H9 (cell line): ENCODE measurements around the gene FAM174B. TPM values are rescaled to one million over a fixed set of nuclear protein-coding genes. Genes with fewer than 3 reads are reported as not detected.

ENCODE experiments used
- DNase-seq: peaks from one replicate; pipeline ENCODE4 v3.0.0-alpha.2; 2017
- H2AFZ ChIP-seq: one replicate; pipeline ENCODE4 v1.6.1; 2013; ENCODE audit warnings: mild to moderate bottlenecking, low read length, control low read depth, moderate library complexity
- H2AK5ac ChIP-seq: 2 replicates; pipeline ENCODE4 v1.6.1; 2013; ENCODE audit warnings: low read length, control low read depth, mixed read lengths; ENCODE audit not compliant: insufficient read length
- H2BK120ac ChIP-seq: one replicate; pipeline ENCODE4 v1.6.1; 2013; ENCODE audit warnings: low read depth, mild to moderate bottlenecking, low read length, control low read depth, inconsistent platforms; ENCODE audit not compliant: poor library complexity, severe bottlenecking
- H2BK12ac ChIP-seq: 2 replicates; pipeline ENCODE4 v1.6.1; 2013; ENCODE audit warnings: low read length, control low read depth, mixed read lengths, low read depth; ENCODE audit not compliant: insufficient read length
- H2BK15ac ChIP-seq: 2 replicates; pipeline ENCODE4 v1.6.1; 2013; ENCODE audit warnings: low read depth, low read length, control low read depth
- H2BK20ac ChIP-seq: one replicate; pipeline ENCODE4 v1.6.1; 2013; ENCODE audit warnings: low read depth, mild to moderate bottlenecking, low read length, control low read depth, inconsistent platforms; ENCODE audit not compliant: poor library complexity, severe bottlenecking
- H2BK5ac ChIP-seq: 2 replicates; pipeline ENCODE4 v1.6.1; 2013; ENCODE audit warnings: low read length, control low read depth, mixed read lengths; ENCODE audit not compliant: insufficient read length
- H3K14ac ChIP-seq: 2 replicates; pipeline ENCODE4 v1.6.1; 2013; ENCODE audit warnings: low read length, control low read depth; ENCODE audit not compliant: insufficient read depth
- H3K18ac ChIP-seq: 2 replicates; pipeline ENCODE4 v1.6.1; 2013; ENCODE audit warnings: low read depth, mild to moderate bottlenecking, mixed read lengths, low read length, control low read depth; ENCODE audit not compliant: insufficient read length
- H3K23ac ChIP-seq: 2 replicates; pipeline ENCODE4 v1.6.1; 2013; ENCODE audit warnings: low read length, control low read depth, mixed read lengths, low read depth; ENCODE audit not compliant: insufficient read length
- H3K23me2 ChIP-seq: 2 replicates; pipeline ENCODE4 v1.6.1; 2013; ENCODE audit warnings: low read depth, mild to moderate bottlenecking, mixed read lengths, low read length, control low read depth; ENCODE audit not compliant: insufficient read length, poor library complexity, severe bottlenecking
- H3K27ac ChIP-seq: 2 replicates; pipeline ENCODE4 v1.5.1; 2013; ENCODE audit warnings: low read length, control low read depth, mixed read lengths, low read depth; ENCODE audit not compliant: insufficient read length
- H3K27me3 ChIP-seq: 2 replicates; pipeline ENCODE4 v1.6.1; 2013; ENCODE audit warnings: low read length, control low read depth, inconsistent platforms; ENCODE audit not compliant: insufficient read depth
- H3K4ac ChIP-seq: 2 replicates; pipeline ENCODE4 v1.6.1; 2013; ENCODE audit warnings: low read depth, mild to moderate bottlenecking, control low read depth, inconsistent platforms, low read length, moderate library complexity
- H3K4me1 ChIP-seq: 2 replicates; pipeline ENCODE4 v1.6.1; 2013; ENCODE audit warnings: low read length, control low read depth, inconsistent platforms; ENCODE audit not compliant: insufficient read depth
- H3K4me2 ChIP-seq: 2 replicates; pipeline ENCODE4 v1.6.1; 2013; ENCODE audit warnings: low read length, control low read depth, mixed read lengths; ENCODE audit not compliant: insufficient read length, insufficient read depth
- H3K56ac ChIP-seq: 2 replicates; pipeline ENCODE4 v1.6.1; 2013; ENCODE audit warnings: low read depth, mild to moderate bottlenecking, mixed read lengths, low read length, control low read depth; ENCODE audit not compliant: insufficient read length
- H3K79me1 ChIP-seq: 2 replicates; pipeline ENCODE4 v1.6.1; 2013; ENCODE audit warnings: low read depth, mild to moderate bottlenecking, moderate library complexity, low read length, control low read depth, inconsistent platforms; ENCODE audit not compliant: insufficient read depth, poor library complexity, severe bottlenecking
- H3K79me2 ChIP-seq: 2 replicates; pipeline ENCODE4 v1.6.1; 2013; ENCODE audit warnings: low read length, control low read depth, inconsistent platforms; ENCODE audit not compliant: insufficient read depth
- H3K9ac ChIP-seq: 2 replicates; pipeline ENCODE4 v1.6.1; 2013; ENCODE audit warnings: low read length, control low read depth, mixed read lengths; ENCODE audit not compliant: insufficient read length; ENCODE audit errors: extremely low read depth
- H3K9me3 ChIP-seq: one replicate; pipeline ENCODE4 v1.6.1; 2013; ENCODE audit warnings: low read depth, low read length, inconsistent platforms; ENCODE audit not compliant: control insufficient read depth
- H3T11ph ChIP-seq: one replicate; pipeline ENCODE4 v1.6.1; 2013; ENCODE audit warnings: mild to moderate bottlenecking, low read length, control low read depth, inconsistent platforms
- H4K20me1 ChIP-seq: one replicate; pipeline ENCODE4 v1.6.1; 2013; ENCODE audit not compliant: control insufficient read depth, insufficient read length, insufficient read depth
- H4K5ac ChIP-seq: 2 replicates; pipeline ENCODE4 v1.6.1; 2013; ENCODE audit warnings: low read depth, mild to moderate bottlenecking, mixed read lengths, low read length, control low read depth; ENCODE audit not compliant: insufficient read length
- H4K8ac ChIP-seq: replicated peaks from 2 replicates; pipeline ENCODE4 v1.6.1; 2013; ENCODE audit warnings: low read length, control low read depth, mixed read lengths, low read depth; ENCODE audit not compliant: insufficient read length
- H4K91ac ChIP-seq: 2 replicates; pipeline ENCODE4 v1.6.1; 2013; ENCODE audit warnings: low read depth, mild to moderate bottlenecking, moderate library complexity, mixed read lengths, low read length, control low read depth; ENCODE audit not compliant: insufficient read length
- H3K27ac Mint-ChIP-seq, 3 experiments: 2 replicates in 2 of 3; 3 replicates in 1 of 3; pipeline ENCODE4 v1.8.0; 2020 to 2021; ENCODE audit warnings: mixed read lengths in 3 of 3, mild to moderate bottlenecking in 1 of 3, moderate library complexity in 1 of 3
- H3K27me3 Mint-ChIP-seq: 2 replicates; pipeline ENCODE4 v1.8.0; 2021; ENCODE audit warnings: low read depth, mild to moderate bottlenecking, moderate library complexity, mixed read lengths
- H3K36me3 Mint-ChIP-seq, 3 experiments: 2 replicates in 2 of 3; 3 replicates in 1 of 3; pipeline ENCODE4 v1.8.0; 2020 to 2021; ENCODE audit warnings: low read depth in 3 of 3, mixed read lengths in 3 of 3; ENCODE audit not compliant: insufficient read depth in 1 of 3
- H3K4me1 Mint-ChIP-seq, 2 experiments: 2 replicates each; pipeline ENCODE4 v1.8.0; 2020; ENCODE audit warnings: mixed read lengths in 2 of 2
- H3K4me3 Mint-ChIP-seq, 2 experiments: 2 replicates in 1 of 2; 3 replicates in 1 of 2; pipeline ENCODE4 v1.8.0; 2020 to 2021; ENCODE audit warnings: mild to moderate bottlenecking in 2 of 2, mixed read lengths in 2 of 2, moderate library complexity in 1 of 2
- H3K9me3 Mint-ChIP-seq, 2 experiments: 2 replicates in 1 of 2; 3 replicates in 1 of 2; pipeline ENCODE4 v1.8.0; 2020; ENCODE audit warnings: mild to moderate bottlenecking in 2 of 2, mixed read lengths in 2 of 2, moderate library complexity in 1 of 2
- CTCF ChIP-seq: fragments of 200-600 bp; sonication (generic); conservative IDR thresholded peaks from 3 replicates; pipeline ENCODE4 v1.8.0; 2021; ENCODE audit warnings: antibody characterized with exemption, mild to moderate bottlenecking
- WGBS: extraction: QIAGEN DNeasy Blood & Tissue Kit; methylation state at CpG from one replicate; pipeline ENCODE4 v1.1.7; 2013; ENCODE audit warnings: missing lambda C conversion rate, low lambda C conversion rate, mixed read lengths; ENCODE audit not compliant: insufficient read length; ENCODE audit errors: extremely low coverage; 5-methylcytosine and 5-hydroxymethylcytosine counted together
- total RNA-seq: library from RNA; stranded (reverse); gene quantifications from 2 replicates; pipeline ENCODE4 v1.2.1, GENCODE V29; 2021

The FAM174B gene
- total RNA-seq, 1 experiment from 2014 or later: 38.0 TPM

DNA sequence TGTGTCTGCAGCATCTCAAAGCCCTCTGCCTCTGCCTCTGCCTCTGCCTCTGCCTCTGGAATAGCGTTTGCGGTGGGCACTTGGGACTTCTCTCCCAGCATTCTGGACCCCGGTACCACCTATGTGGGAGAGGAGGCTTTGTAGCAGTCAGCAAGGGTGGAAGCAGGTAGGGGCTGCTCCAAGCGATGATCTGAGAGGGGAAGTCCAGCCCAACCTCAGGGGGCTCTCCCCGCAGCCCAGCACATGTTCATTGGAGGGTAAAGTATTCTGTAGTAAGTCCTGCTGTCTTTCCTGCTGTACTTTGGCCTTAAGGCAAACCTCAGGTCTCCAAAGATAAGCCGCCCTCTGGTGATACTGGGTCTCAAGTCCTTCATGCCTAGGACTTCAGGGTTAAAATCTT lies 68.6 kb downstream of the FAM174B start:
- H3K4me1 ChIP-seq: no peaks in the 10 kb centered on the region
- H3K36me3 Mint-ChIP-seq: peaks cover 0 to 18% (median 1%) of the 10 kb centered on the region in 3 experiments; a peak in 2 of 7 replicates
- no peak overlapping the region for H4K5ac ChIP-seq
- no peaks in the 10 kb centered on the region for H3K79me2 ChIP-seq
- no peak overlapping the region for H2BK20ac ChIP-seq
- peaks cover 13 to 15% of the 10 kb centered on the region in 2 experiments; a peak in 4 of 5 replicates for H3K9me3 Mint-ChIP-seq
- peaks cover 12% of the 10 kb centered on the region for H3K27me3 Mint-ChIP-seq
- no CpG with 5 or more reads among the region's 6 CpGs for WGBS
- no peak overlapping the region for H2BK12ac ChIP-seq
- no peak overlapping the region for H3K4me2 ChIP-seq
- no peak for TF ChIP-seq CTCF
- no peak overlapping the region for H2BK15ac ChIP-seq
- no peak overlapping the region for H4K8ac ChIP-seq
- no peak overlapping the region for H3K18ac ChIP-seq
- no peak overlapping the region for H2BK5ac ChIP-seq
- H3K23me2 ChIP-seq: no peaks in the 10 kb centered on the region
- no peak overlapping the region for H3K9ac ChIP-seq
- no peaks in the 10 kb centered on the region for H4K20me1 ChIP-seq
- no peak overlapping the region for H2AFZ ChIP-seq
- no peaks in the 10 kb centered on the region for H3K79me1 ChIP-seq
- H2AK5ac ChIP-seq: no peak overlapping the region
- H3K27me3 ChIP-seq: no peaks in the 10 kb centered on the region
- no peak overlapping the region for H3K56ac ChIP-seq
- no peak overlapping the region for H3K4ac ChIP-seq
- no peak overlapping the region for H4K91ac ChIP-seq
- no peak overlapping the region; a peak in 1 of 7 replicates for H3K27ac Mint-ChIP-seq
- H2BK120ac ChIP-seq: no peak overlapping the region
- H3K14ac ChIP-seq: no peak overlapping the region
- H3K23ac ChIP-seq: no peak overlapping the region
- H3T11ph ChIP-seq: no peak overlapping the region
- H3K4me3 Mint-ChIP-seq: no peak overlapping the region
- no peaks in the 10 kb centered on the region for H3K9me3 ChIP-seq
- H3K4me1 Mint-ChIP-seq: peaks cover 2 to 6% of the 10 kb centered on the region in 2 experiments; a peak in 2 of 4 replicates
- no peak overlapping the region for H3K27ac ChIP-seq
- DNase-seq: no peak
